ENCODE results near the gene AGPAT3.

Gene AGPAT3

GRCh38 chr21:43981871-43982210 lies 116.8 kb downstream of the AGPAT3 start:
- DNase-seq, result no peak

DNA sequence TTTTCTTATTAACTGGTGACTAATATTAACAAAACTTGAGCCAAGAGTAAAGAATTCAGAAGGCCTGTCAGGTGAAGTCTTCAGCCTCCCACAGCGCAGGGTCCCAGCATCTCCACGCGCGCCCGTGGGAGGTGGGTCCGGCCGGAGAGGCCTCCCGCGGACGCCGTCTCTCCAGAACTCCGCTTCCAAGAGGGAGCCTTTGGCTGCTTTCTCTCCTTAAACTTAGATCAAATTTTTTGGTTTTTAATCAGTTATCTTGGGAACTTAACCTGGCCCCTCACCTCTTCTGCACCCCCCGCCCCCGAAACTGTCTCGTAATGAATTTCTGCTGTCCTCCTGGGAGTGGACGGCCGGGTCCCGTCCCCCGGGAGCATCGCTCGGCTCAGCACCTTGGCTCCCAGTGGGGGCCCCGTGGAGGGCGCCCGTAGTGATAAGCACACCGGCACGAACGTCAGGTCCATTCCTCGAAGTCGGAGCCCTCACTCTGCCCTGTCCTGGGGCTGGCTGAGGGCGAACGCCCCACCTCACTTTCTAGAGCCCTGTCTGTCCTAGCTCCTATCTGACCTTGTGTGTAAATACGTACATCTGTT lies 117.6 kb downstream of the AGPAT3 start:
- no peak for DNase-seq

- no peak for DNase-seq
These were observed 118.4 kb downstream of the AGPAT3 start for GRCh38 chr21:43983390-43983789.

DNA sequence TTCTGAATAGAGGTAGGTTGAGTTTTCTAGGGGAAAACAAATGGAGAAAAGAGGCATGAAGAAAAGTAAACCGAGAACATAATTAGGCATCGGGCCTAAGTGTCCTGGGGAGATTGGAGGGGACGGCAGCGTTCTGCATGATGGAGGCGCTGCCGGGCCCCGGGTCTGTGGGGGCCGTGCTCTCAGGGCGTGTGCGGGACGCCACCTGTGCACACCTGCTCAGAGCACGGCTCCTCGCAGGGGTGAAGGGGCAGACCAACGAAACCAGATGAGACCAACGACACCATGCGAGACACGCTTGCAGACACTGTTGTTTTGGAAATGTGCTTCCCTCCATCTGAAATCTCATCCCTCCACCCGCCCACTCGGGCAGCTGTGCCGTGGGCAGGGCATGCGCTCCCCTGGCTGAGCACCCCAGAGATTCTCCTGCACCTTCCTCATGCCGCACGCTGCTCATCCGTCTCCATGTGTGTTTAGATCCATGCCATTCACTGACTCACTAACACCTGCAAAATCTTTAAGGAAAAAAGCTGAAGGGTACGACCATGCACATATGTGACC lies 118.9 kb downstream of the AGPAT3 start:
- no peak for DNase-seq

GRCh38 chr21:43984905-43985689 lies 120.1 kb downstream of the AGPAT3 start:
- no peak for DNase-seq

DNA sequence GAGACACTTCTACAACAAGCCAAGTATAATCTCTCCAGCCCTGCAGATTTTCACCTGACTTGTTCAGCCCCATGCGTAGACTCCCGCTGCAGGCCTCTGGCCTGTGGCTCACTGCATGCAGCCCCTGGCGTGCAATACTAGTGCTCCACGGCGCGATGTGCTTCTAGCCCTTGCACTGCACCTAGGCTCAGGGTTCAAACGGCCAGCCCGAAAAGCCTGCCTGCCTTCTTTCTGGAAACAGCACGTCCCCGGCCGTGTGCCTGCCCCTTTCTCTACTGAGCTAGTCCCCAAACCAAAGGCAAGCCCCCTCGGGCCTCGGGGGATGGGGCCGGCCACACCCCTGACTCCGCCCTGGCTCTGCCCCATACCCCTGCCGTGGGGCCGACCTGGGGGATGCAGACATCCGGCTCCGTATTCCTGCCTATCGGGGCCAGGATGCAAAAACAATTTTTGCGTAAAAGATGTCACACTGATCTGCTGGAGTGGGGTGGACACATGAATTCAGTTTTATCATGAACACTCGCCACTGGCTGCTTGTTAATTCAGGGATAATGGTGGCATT lies 120.7 kb downstream of the AGPAT3 start:
- no peak for DNase-seq

- DNase-seq, result no peak
These were observed 121.8 kb downstream of the AGPAT3 start for GRCh38 chr21:43986544-43987451.

DNA sequence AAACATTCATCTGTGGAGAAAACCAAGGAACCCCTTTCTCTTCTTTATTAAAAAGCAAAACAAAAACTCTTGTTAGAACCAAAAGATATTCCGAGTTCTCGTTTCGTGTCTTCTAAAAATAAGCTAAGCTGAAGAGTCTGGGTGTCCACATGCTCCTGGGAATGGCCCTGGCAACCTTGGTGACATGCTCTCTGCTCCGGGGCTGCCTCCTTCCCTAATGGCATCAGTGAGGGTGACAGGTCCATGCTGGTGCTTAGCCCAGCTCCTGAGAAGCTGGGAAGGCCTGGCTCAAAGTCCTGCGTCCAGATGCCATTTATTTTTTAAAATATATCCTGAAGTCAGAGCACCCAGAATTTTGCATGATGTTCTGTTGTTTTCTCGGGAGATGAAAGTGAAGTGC lies 122.5 kb downstream of the AGPAT3 start:
- DNase-seq, result no peak

- DNase-seq, result no peak
These were observed 123.0 kb downstream of the AGPAT3 start for GRCh38 chr21:43988016-43988415.

DNA sequence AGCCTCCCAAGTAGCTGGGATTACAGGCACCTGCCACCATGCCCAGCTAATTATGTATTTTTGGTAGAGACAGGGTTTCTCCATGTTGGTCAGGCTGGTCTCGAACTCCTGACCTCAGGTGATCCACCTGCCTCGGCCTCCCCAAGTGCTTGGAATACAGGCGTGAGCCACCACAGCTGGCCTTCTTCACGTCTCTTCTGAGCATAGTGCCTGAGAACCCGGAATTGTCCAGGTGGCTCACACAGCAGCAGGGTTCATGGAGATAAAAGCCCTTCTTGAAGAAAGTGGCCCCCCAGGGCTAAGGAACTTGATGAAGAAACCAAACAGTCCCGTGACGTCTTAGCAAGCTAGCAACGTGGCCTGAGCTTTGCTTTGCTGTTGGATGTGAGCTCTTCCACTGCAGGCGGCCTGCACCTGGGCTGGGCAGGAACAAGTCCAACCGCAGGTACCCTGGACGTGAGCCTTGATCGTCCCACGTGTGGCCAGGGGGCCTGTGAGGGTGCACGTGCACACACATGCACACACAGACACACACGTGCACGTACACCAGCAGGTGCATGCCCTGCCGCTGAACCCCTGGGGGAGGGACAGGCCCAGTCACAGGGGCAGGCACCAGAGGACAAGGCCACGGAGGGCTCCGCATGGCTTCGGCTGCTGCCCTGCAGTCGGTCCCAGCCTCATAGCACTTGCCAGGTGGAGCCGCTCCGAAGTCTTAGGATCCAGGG lies 123.6 kb downstream of the AGPAT3 start:
- no peak for DNase-seq

GRCh38 chr21:43989401-43989800 lies 124.4 kb downstream of the AGPAT3 start:
- no peak for DNase-seq

DNA sequence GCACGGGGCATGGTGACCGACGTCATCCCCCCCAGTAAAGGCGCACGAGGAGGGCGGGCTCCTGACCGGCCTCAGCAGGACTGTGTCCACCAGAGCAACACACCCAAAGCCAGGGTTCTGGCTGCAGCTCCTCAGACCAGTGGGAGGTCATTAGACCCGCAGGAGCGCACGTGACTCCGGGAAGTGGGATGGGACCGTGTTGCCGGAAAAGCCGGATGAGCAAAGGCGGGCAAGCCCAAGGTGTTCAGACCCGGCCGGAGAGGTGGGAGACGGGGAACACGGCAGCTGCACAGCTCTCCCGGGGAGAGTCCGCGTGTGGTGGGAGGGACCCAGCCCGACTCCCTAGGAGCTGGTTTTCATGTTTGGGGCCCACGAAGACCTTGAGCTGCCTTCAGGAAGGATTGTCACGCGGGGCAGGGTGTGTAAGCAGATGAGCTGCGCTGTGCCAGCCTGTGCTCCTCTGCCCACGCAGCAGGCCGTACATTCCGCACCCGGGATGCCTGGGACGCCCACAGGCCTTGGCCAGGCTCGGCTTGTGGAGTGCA lies 126.5 kb downstream of the AGPAT3 start:
- DNase-seq, result no peak

GRCh38 chr21:43992121-43992520 lies 127.1 kb downstream of the AGPAT3 start:
- DNase-seq, result no peak

- no peak for DNase-seq
These were observed 128.5 kb downstream of the AGPAT3 start for GRCh38 chr21:43993420-43993934.

- no peak for DNase-seq
These were observed 129.1 kb downstream of the AGPAT3 start for GRCh38 chr21:43994085-43994484.

- no peak for DNase-seq
These were observed 129.6 kb downstream of the AGPAT3 start for GRCh38 chr21:43994646-43995045.

- no peak for DNase-seq
These were observed 130.6 kb downstream of the AGPAT3 start for GRCh38 chr21:43995521-43996105.

DNA sequence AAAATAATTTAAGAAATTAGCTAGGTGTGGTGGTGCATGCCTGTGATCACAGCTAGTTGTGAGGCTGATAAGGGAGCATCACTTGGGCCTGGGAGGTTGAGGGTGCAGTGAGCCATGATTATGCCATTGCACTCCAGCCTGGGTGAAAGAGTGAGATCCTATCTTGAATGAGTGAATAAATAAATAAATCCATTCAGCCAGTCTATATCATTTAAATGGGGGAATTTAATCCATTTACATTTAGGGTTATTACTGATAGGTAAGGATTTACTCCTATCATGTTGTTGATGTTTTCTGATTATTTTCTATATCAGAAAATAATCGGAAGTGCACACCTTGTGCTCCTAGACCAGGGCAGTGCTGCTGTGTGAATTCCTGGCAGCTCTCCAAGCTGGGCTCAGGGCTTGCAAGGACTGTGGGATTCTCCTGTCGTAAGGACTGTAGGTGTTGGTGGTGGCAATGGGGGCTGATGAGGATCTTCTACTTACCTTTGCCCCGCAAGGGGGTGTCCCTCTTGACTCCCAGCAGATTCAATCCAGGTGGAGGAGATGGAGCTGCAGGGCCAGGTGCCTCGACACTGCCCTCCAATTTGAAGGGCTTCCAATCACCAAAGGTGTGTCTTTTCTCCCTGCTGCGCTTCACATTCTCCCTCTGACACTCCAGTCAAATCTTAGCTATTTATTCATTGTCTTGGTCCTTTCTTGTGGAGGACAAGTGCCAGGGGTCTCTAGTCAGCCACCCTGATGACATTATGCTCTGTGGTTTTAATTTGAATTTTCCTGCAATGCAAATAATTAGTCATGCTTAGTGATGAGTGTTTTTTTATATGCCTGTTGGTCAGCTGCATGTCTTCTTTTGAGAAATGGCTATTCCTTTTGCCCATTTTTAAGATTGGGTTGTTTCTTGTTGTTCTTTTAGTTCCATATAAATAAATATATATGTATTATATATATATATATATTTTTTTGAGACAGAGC lies 133.0 kb downstream of the AGPAT3 start:
- DNase-seq, result no peak

DNA sequence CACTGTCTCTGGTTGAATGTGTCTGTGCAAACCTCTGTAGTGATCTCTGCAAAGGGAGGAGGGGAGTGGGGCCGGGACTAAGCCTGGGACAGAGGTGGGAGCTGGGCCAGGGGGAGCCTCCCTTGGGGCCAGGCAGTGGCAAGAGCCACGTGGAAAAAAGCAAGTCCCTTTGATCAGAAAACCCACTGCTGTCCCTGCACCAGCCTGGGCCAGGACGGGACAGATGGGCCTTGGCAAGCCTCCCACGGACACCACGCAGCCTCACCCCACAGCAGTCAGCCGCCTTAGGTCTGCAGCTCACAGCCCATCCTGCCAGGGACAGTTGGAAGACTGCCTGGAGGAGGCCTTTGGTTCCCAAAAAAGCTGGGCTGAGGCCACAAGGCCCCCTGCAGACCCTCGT lies 135.3 kb downstream of the AGPAT3 start:
- no peak for DNase-seq

- no peak for DNase-seq
These were observed 137.5 kb downstream of the AGPAT3 start for GRCh38 chr21:44002511-44002910.

All from DMS153 (cell line).